Endodermal cell (in vitro differentiated cells): ENCODE data around the gene HIBADH. TPM values are rescaled to one million over a fixed set of nuclear protein-coding genes. Genes with fewer than 3 reads are reported as not detected.

Experiments used
- DNase-seq: peaks from one replicate; pipeline ENCODE4 v3.0.0-alpha.2; 2017
- H3K27ac ChIP-seq: 2 replicates; pipeline ENCODE4 v1.5.1; 2013; ENCODE audit warnings: mild to moderate bottlenecking, low read depth, low read length, moderate library complexity
- H3K27me3 ChIP-seq: 2 replicates; pipeline ENCODE4 v1.6.1; 2013; ENCODE audit warnings: mild to moderate bottlenecking, low read length, moderate library complexity; ENCODE audit not compliant: insufficient read depth, control insufficient read depth, poor library complexity, severe bottlenecking
- H3K36me3 ChIP-seq: 2 replicates; pipeline ENCODE4 v1.7.0; 2013; ENCODE audit warnings: mild to moderate bottlenecking, low read length, moderate library complexity; ENCODE audit not compliant: control insufficient read depth, insufficient read depth
- H3K4me1 ChIP-seq: one replicate; pipeline ENCODE4 v1.7.0; 2013; ENCODE audit warnings: low read length; ENCODE audit not compliant: control insufficient read depth, insufficient read depth
- H3K4me3 ChIP-seq: 2 replicates; pipeline ENCODE4 v1.5.1; 2013; ENCODE audit warnings: mild to moderate bottlenecking, low read length, moderate library complexity
- H3K9ac ChIP-seq: 2 replicates; pipeline ENCODE4 v1.6.1; 2013; ENCODE audit warnings: mild to moderate bottlenecking, low read length, moderate library complexity; ENCODE audit not compliant: poor library complexity, severe bottlenecking; ENCODE audit errors: extremely low read depth
- H3K9me3 ChIP-seq: 2 replicates; pipeline ENCODE4 v1.6.1; 2013; ENCODE audit warnings: mild to moderate bottlenecking, low read length, moderate library complexity; ENCODE audit not compliant: control insufficient read depth
- H3K27ac Mint-ChIP-seq: 2 replicates; pipeline ENCODE4 v1.8.0; 2020; ENCODE audit warnings: mixed read lengths
- H3K27me3 Mint-ChIP-seq: 2 replicates; pipeline ENCODE4 v1.8.0; 2021; ENCODE audit warnings: mild to moderate bottlenecking, mixed read lengths; ENCODE audit not compliant: insufficient read depth
- H3K36me3 Mint-ChIP-seq: 2 replicates; pipeline ENCODE4 v1.8.0; 2020; ENCODE audit warnings: low read depth, mixed read lengths
- H3K4me1 Mint-ChIP-seq: 2 replicates; pipeline ENCODE4 v1.8.0; 2020; ENCODE audit warnings: mixed read lengths
- H3K4me3 Mint-ChIP-seq: 2 replicates; pipeline ENCODE4 v1.8.0; 2020; ENCODE audit warnings: mild to moderate bottlenecking, moderate library complexity, mixed read lengths
- H3K9me3 Mint-ChIP-seq: 2 replicates; pipeline ENCODE4 v1.8.0; 2020; ENCODE audit warnings: mild to moderate bottlenecking, mixed read lengths
- WGBS, 2 experiments: methylation state at CpG; one replicate each; pipeline versions ENCODE4 v1.1.5 to v1.1.7; 2013; ENCODE audit warnings: missing lambda C conversion rate in 2 of 2, mixed read lengths in 1 of 2; ENCODE audit not compliant: insufficient coverage in 1 of 2, insufficient read length in 1 of 2; 5-methylcytosine and 5-hydroxymethylcytosine counted together
- total RNA-seq, 2 donors: library from RNA; stranded (reverse); fragmentation: NEBNext Ultra II Directional in 1 of 2; extraction: Animal tissue kit (Norgen Biotek cat#: 25700) in 1 of 2; gene quantifications; 2 replicates in 1 of 2; 3 replicates in 1 of 2; pipeline ENCODE4 v1.2.1, GENCODE V29; 2021
- TF ChIP-seq, protein P1 (sequence below): fragments of 200-600 bp; sonication (generic); conservative IDR thresholded peaks from 2 replicates; pipeline ENCODE4 v1.5.0; 2021; ENCODE audit warnings: antibody characterized with exemption, mild to moderate bottlenecking

HIBADH gene
- total RNA-seq, 2 donors from 2014 or later = 48.3 to 78.1 TPM

DNA sequence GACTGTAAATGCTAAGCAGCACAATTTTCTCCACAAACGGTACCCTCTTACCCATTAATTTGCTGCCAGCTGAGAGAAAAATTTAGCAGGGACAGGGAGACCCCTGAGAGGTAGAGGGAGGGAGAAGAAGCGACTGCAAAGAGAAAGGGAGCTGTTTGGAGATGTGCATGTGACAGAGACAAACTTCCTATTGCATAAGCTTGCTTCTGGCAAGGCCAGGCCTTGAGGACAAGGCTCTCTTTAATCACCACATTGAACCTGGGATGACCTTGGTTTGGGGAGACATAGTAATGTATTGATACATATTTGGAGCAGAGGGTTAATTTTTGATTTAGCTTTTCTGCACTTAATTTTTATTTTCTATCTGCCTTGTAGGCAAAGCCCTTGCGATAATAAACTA lies 31.1 kb upstream of the HIBADH start:
- Histone ChIP-seq H3K27ac (no peak overlapping the region), H3K4me1 (no peaks in the 10 kb centered on the region), H3K9ac (no peak overlapping the region), H3K4me3 (no peak overlapping the region), H3K9me3 (no peaks in the 10 kb centered on the region), H3K27me3 (no peaks in the 10 kb centered on the region), H3K36me3 (no peaks in the 10 kb centered on the region)
- no peaks in the 10 kb centered on the region for H3K9me3 Mint-ChIP-seq
- no peak overlapping the region for H3K27ac Mint-ChIP-seq
- H3K4me3 Mint-ChIP-seq = no peak overlapping the region
- peaks cover 4% of the 10 kb centered on the region for H3K4me1 Mint-ChIP-seq
- WGBS, 2 experiments = 87 to 100% methylated on average over 1 to 2 of the region's 3 CpGs
- no peaks in the 10 kb centered on the region for H3K36me3 Mint-ChIP-seq
- DNase-seq = no peak
- H3K27me3 Mint-ChIP-seq = no peaks in the 10 kb centered on the region
- TF ChIP-seq, protein P1, sequence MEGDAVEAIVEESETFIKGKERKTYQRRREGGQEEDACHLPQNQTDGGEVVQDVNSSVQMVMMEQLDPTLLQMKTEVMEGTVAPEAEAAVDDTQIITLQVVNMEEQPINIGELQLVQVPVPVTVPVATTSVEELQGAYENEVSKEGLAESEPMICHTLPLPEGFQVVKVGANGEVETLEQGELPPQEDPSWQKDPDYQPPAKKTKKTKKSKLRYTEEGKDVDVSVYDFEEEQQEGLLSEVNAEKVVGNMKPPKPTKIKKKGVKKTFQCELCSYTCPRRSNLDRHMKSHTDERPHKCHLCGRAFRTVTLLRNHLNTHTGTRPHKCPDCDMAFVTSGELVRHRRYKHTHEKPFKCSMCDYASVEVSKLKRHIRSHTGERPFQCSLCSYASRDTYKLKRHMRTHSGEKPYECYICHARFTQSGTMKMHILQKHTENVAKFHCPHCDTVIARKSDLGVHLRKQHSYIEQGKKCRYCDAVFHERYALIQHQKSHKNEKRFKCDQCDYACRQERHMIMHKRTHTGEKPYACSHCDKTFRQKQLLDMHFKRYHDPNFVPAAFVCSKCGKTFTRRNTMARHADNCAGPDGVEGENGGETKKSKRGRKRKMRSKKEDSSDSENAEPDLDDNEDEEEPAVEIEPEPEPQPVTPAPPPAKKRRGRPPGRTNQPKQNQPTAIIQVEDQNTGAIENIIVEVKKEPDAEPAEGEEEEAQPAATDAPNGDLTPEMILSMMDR = no peak

DNA sequence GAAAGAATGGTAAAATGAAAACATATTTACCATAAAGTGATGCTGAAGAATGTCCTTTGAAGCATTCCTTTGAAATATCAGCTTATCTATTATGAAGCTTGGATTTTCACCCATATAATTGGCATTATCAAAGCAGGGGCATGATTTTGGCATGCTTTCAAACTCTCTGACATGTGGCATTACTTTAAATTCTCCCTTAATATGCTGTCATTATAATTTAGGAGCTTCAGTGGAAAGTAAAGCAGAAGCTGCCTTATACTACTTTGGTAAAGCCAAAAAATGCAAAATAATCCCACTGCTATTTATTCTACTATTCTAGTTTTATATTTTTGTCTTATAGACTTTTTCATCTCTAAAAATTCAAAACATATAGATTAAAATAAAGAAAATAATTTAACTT lies 28.0 kb upstream of the HIBADH start:
- Histone ChIP-seq H3K9me3 (no peaks in the 10 kb centered on the region), H3K4me1 (no peaks in the 10 kb centered on the region), H3K9ac (no peak overlapping the region), H3K27me3 (no peaks in the 10 kb centered on the region), H3K27ac (no peak overlapping the region), H3K4me3 (no peak overlapping the region), H3K36me3 (no peaks in the 10 kb centered on the region)
- Mint-ChIP-seq H3K27me3 (no peaks in the 10 kb centered on the region), H3K4me1 (peaks cover 4% of the 10 kb centered on the region), H3K9me3 (no peaks in the 10 kb centered on the region), H3K4me3 (no peak overlapping the region), H3K36me3 (no peaks in the 10 kb centered on the region), H3K27ac (no peak overlapping the region)
- DNase-seq = no peak
- TF ChIP-seq, protein P1 = no peak

DNA sequence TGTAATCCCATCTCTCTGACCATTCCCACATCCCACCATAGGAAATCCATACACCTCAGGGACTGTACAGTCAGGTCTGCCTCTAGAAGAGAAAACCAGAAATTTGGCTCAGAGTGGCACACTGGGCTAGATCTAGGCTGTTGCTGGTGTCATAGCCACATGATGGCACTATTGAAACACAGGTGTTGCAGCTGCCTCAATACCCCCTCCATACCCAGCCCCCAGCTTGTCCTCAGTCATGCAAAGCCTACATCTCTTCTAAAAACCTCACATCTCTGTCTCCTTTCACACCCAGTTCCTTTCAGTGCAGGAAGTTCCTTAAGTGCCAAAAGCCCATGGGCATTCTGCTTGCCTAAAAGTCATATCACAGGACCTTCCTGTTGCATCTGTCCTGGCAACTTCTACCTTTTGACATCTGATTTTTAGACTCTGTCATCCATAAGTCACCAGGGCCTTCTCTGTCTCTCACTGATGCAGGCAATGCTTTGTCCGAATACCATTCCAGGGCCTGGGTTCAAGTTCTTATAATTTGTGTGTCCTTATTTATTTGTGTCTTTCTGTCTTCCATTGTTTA lies 27.0 kb upstream of the HIBADH start:
- peak; percentile 80 for DNase-seq
- no peak overlapping the region for H3K27ac ChIP-seq
- H3K9ac ChIP-seq = no peak overlapping the region
- H3K27me3 Mint-ChIP-seq = no peaks in the 10 kb centered on the region
- no peaks in the 10 kb centered on the region for H3K9me3 Mint-ChIP-seq
- no peak overlapping the region for H3K4me3 Mint-ChIP-seq
- H3K4me1 Mint-ChIP-seq = peaks cover 4% of the 10 kb centered on the region
- no peaks in the 10 kb centered on the region for H3K4me1 ChIP-seq
- no peaks in the 10 kb centered on the region for H3K27me3 ChIP-seq
- no peaks in the 10 kb centered on the region for H3K36me3 Mint-ChIP-seq
- TF ChIP-seq, protein P1 = peak; percentile 77
- no peak overlapping the region for H3K27ac Mint-ChIP-seq
- WGBS, 2 experiments = 67% methylated on average over 1 of the region's 1 CpG; no CpG with 5 or more reads in 1 of the 2 experiments
- no peak overlapping the region for H3K4me3 ChIP-seq
- no peaks in the 10 kb centered on the region for H3K9me3 ChIP-seq
- H3K36me3 ChIP-seq = no peaks in the 10 kb centered on the region
